Stomach (tissue), 9 donors: ENCODE results near the gene ZNF385D. TPM values are rescaled to one million over a fixed set of nuclear protein-coding genes. Genes with fewer than 3 reads are reported as not detected.

Experiments used
- DNase-seq, 2 donors: peaks; one replicate each; pipeline versions ENCODE4 v3.0.0 to v3.0.0-alpha.2; 2013 to 2019
- H3K27ac ChIP-seq, 5 donors: fragments of 200-600 bp in 4 of 5; sonication (generic) in 4 of 5; one replicate each; pipeline ENCODE4 v1.5.1; 2013 to 2019; ENCODE audit warnings: mild to moderate bottlenecking in 1 of 5, moderate library complexity in 1 of 5
- H3K27me3 ChIP-seq, 3 donors: fragments of 200-600 bp; sonication (generic); one replicate each; pipeline ENCODE4 v1.5.1; 2017 to 2019; ENCODE audit warnings: mixed run types in 1 of 3
- H3K36me3 ChIP-seq, 4 donors: fragments of 200-600 bp; sonication (generic); 1 replicate in 3 of 4; 2 replicates in 1 of 4; pipeline ENCODE4 v1.5.1; 2016 to 2019
- H3K4me1 ChIP-seq, 4 donors: fragments of 200-600 bp; sonication (generic); one replicate each; pipeline ENCODE4 v1.5.1; 2016 to 2019
- H3K4me3 ChIP-seq, 4 donors: fragments of 200-600 bp; sonication (generic) in 3 of 4; one replicate each; pipeline ENCODE4 v1.5.1; 2016 to 2019; ENCODE audit warnings: mild to moderate bottlenecking in 1 of 4
- H3K9me3 ChIP-seq, 4 donors: fragments of 200-600 bp; sonication (generic); one replicate each; pipeline ENCODE4 v1.5.1; 2016 to 2019
- CTCF ChIP-seq, 7 experiments: fragments of 450-650 bp in 4 of 7; fragments of 200-600 bp in 3 of 7; sonication (generic) in 3 of 7; IDR thresholded peaks; one replicate each; pipeline ENCODE4 v1.5.1; 2016 to 2019; ENCODE audit warnings: antibody characterized with exemption in 7 of 7, control low read depth in 2 of 7, mild to moderate bottlenecking in 1 of 7
- EP300 ChIP-seq: sonication (generic); formaldehyde crosslinking; IDR thresholded peaks from one replicate; pipeline ENCODE4 v1.6.1; 2017; ENCODE audit warnings: antibody characterized with exemption
- POLR2A ChIP-seq, 4 donors: fragments of 450-650 bp; IDR thresholded peaks; one replicate each; pipeline ENCODE4 v1.6.1; 2016; ENCODE audit warnings: antibody characterized with exemption in 4 of 4, control low read depth in 2 of 4, mild to moderate bottlenecking in 1 of 4, moderate library complexity in 1 of 4
- POLR2AphosphoS5 ChIP-seq, 3 donors: sonication (generic); formaldehyde crosslinking; IDR thresholded peaks; one replicate each; pipeline ENCODE4 v1.6.1; 2016; ENCODE audit warnings: antibody characterized with exemption in 3 of 3
- WGBS, 5 donors: extraction: QIAGEN DNeasy Blood & Tissue Kit in 3 of 5; methylation state at CpG; one replicate each; pipeline versions ENCODE4 v1.1.5 to v1.1.7; 2013 to 2018; 5-methylcytosine and 5-hydroxymethylcytosine counted together
- intact Hi-C: fragments of 100-400 bp; cut with DNase I; formaldehyde crosslinking; loops from one replicate; pipeline ENCODE4 v1.15.1; 2023; ENCODE audit warnings: low total_unique reads
- polyA plus RNA-seq, 3 donors: library from polyadenylated mRNA; stranded (reverse); fragments of 200-250 nt; gene quantifications; one replicate each; pipeline ENCODE4 v1.2.3, GENCODE V29; 2013
- total RNA-seq, 5 donors: library from RNA; depleted of rRNA; stranded (reverse); fragments of >200 nt; gene quantifications; one replicate each; pipeline versions ENCODE4 v1.1.0 to v1.2.3, GENCODE V29; 2014 to 2016
- donor health status: healthy with polysubstance abuse.
- donor health status: Bipolar disorder and iron deficiency.
- donor health status: healthy.

ZNF385D gene
- total and polyA plus RNA-seq, 8 donors, result 0.31 to 7.2 (median 0.98) TPM; not detected in 2

DNA sequence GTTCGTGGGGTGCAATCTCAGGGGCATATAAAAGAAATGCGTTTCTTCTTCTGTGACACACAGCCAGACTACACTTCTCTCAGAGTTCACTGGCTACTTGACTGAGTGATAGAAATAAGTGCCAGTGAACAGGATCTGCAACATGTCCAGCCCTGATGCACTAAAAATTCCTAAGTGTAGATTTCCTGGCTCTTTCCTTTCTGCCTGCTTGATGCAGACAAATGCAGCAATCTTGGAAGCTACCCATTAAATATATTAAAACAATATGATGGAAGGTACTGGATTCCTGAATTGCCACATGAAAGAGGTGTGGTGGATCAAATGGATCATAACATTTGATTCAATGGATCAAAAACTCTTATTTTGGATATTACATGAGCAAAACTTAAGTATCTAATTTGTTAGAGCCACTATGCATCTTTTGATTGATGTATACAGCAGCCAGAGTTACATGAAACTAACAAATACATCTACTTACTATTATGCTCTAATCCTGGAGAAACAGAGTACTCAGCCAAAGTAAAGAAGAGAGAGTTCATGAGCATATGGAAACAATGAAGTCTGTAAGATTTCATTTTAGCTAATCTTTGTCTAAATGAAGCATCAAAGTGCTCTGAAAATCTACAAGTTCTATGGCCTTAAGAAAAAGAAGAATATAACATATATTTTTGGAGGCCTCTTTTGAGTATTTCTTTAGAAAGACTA lies 222.6 kb downstream of the ZNF385D start:
- H3K27ac ChIP-seq, result no peak overlapping the region
- no peaks in the 10 kb centered on the region for H3K36me3 ChIP-seq
- intact Hi-C loops, result no loop called here
- H3K27me3 ChIP-seq, result no peaks in the 10 kb centered on the region
- no peaks in the 10 kb centered on the region for H3K4me1 ChIP-seq
- no peaks in the 10 kb centered on the region for H3K9me3 ChIP-seq
- DNase-seq, result peak in 1 of 2 donors; percentile 45
- 64 to 80% (median 72%) methylated on average over 2 of the region's 2 CpGs for WGBS, 5 donors
- TF ChIP-seq POLR2AphosphoS5 (IDR thresholded peaks at IDR 0.05) (no peak), EP300 (no peak), CTCF (IDR thresholded peaks at IDR 0.05) (no peak), POLR2A (IDR thresholded peaks at IDR 0.05) (no peak)
- H3K4me3 ChIP-seq, result no peak overlapping the region

GRCh38 chr3:21526461-21526860 lies 224.5 kb downstream of the ZNF385D start:
- no peaks in the 10 kb centered on the region for H3K4me1 ChIP-seq
- no peak overlapping the region for H3K27ac ChIP-seq
- H3K36me3 ChIP-seq, result no peaks in the 10 kb centered on the region
- no peak overlapping the region for H3K4me3 ChIP-seq
- no peaks in the 10 kb centered on the region for H3K9me3 ChIP-seq
- no peak for TF ChIP-seq POLR2A (IDR thresholded peaks at IDR 0.05)
- no peak for TF ChIP-seq EP300
- TF ChIP-seq POLR2AphosphoS5 (IDR thresholded peaks at IDR 0.05), result no peak
- TF ChIP-seq CTCF (IDR thresholded peaks at IDR 0.05), result no peak
- no peaks in the 10 kb centered on the region for H3K27me3 ChIP-seq
- intact Hi-C loops, result no loop called here
- DNase-seq, result no peak
- 87 to 97% (median 93%) methylated on average over 4 of the region's 4 CpGs for WGBS, 5 donors

- DNase-seq, result peak in 1 of 2 donors; percentile 17
- Histone ChIP-seq H3K4me3 (no peak overlapping the region), H3K27ac (no peak overlapping the region), H3K4me1 (no peaks in the 10 kb centered on the region), H3K27me3 (no peaks in the 10 kb centered on the region), H3K36me3 (no peaks in the 10 kb centered on the region), H3K9me3 (no peaks in the 10 kb centered on the region)
- WGBS, 5 donors, result 46 to 84% (median 65%) methylated on average over 2 of the region's 2 CpGs
- TF ChIP-seq EP300 (no peak), POLR2A (IDR thresholded peaks at IDR 0.05) (no peak), POLR2AphosphoS5 (IDR thresholded peaks at IDR 0.05) (no peak)
- intact Hi-C loops, result no loop called here
Observed at GRCh38 chr3:21524133-21524532, 226.9 kb downstream of the ZNF385D start.

DNA sequence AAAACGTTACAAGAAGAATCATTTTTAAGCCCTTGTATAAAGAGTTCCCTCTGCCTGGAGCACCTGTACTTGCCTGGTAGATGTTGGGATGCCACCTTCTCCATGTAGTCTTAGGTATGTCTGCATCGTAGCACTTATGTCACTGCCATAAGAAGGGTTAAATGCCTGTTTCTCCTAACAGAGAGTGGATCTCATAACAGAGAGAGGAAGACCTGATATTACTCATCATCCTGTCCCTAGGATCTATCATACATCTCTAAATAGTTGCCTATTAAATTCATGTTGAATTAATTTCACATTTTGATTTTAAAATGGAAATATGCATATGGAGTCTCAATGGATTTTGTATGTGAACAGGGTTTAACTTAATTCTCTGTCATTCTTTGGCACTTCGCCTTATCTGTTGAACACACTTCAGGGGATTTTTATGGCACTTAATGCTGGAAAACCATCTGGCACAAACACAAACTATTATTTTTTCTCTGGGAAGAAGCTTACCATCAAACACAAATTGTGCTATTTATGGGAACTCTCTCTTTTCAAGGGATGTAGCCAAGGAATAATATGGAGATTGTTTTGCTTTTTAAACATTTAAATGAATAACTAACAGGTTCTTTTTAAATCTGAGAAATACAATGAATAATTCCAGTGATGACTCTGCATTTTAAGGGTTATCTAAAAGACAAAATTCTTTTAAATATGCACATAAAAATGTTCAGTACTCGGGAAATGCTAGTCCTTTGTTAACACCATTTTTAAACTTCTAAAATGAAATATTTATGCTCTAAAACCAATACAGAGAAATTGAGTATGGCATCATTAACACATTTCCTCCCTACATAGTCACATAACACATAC lies 230.7 kb downstream of the ZNF385D start:
- Histone ChIP-seq H3K27me3 (no peaks in the 10 kb centered on the region), H3K36me3 (no peaks in the 10 kb centered on the region), H3K4me3 (no peak overlapping the region), H3K27ac (no peak overlapping the region), H3K4me1 (no peaks in the 10 kb centered on the region), H3K9me3 (no peaks in the 10 kb centered on the region)
- no peak for TF ChIP-seq POLR2A (IDR thresholded peaks at IDR 0.05)
- no peak for TF ChIP-seq POLR2AphosphoS5 (IDR thresholded peaks at IDR 0.05)
- TF ChIP-seq CTCF (IDR thresholded peaks at IDR 0.05), result no peak
- 43 to 57% (median 45%) methylated on average over 4 of the region's 4 CpGs for WGBS, 5 donors
- peak in 1 of 2 donors; percentile 35 for DNase-seq
- intact Hi-C loops, result no loop called here
